Measurements from ENCODE around the gene LRMDA.

Gene LRMDA

GRCh38 chr10:76074659-76075058, 643.2 kb downstream of the LRMDA start:
- DNase-seq = no peak

- no peak for DNase-seq
Observed at GRCh38 chr10:76080451-76080850, 649.0 kb downstream of the LRMDA start.

- no peak for DNase-seq
Observed at GRCh38 chr10:76080991-76081390, 649.6 kb downstream of the LRMDA start.

- DNase-seq = no peak
Observed at GRCh38 chr10:76082232-76082631, 650.8 kb downstream of the LRMDA start.

GRCh38 chr10:76082956-76083355, 651.5 kb downstream of the LRMDA start:
- DNase-seq = no peak

- no peak for DNase-seq
Observed at GRCh38 chr10:76085002-76085816, 653.8 kb downstream of the LRMDA start.

GRCh38 chr10:76085817-76086167, 654.4 kb downstream of the LRMDA start:
- no peak for DNase-seq

GRCh38 chr10:76086170-76086760, 654.8 kb downstream of the LRMDA start:
- DNase-seq = no peak

- no peak for DNase-seq
Observed at GRCh38 chr10:76086761-76087639, 655.6 kb downstream of the LRMDA start.

- no peak for DNase-seq
Observed at GRCh38 chr10:76088008-76088407, 656.6 kb downstream of the LRMDA start.

GRCh38 chr10:76088980-76089379, 657.6 kb downstream of the LRMDA start:
- DNase-seq = no peak

GRCh38 chr10:76089556-76090180, 658.2 kb downstream of the LRMDA start:
- DNase-seq = no peak

- no peak for DNase-seq
Observed at GRCh38 chr10:76091926-76092325, 660.5 kb downstream of the LRMDA start.

- no peak for DNase-seq
Observed at GRCh38 chr10:76106611-76107010, 675.2 kb downstream of the LRMDA start.

GRCh38 chr10:76108563-76109359, 677.3 kb downstream of the LRMDA start:
- no peak for DNase-seq

GRCh38 chr10:76111404-76111803, 680.0 kb downstream of the LRMDA start:
- no peak for DNase-seq

- DNase-seq = no peak
Observed at GRCh38 chr10:76111986-76112825, 680.8 kb downstream of the LRMDA start.

GRCh38 chr10:76112826-76113150, 681.4 kb downstream of the LRMDA start:
- DNase-seq = no peak

- DNase-seq = no peak
Observed at GRCh38 chr10:76113952-76114351, 682.5 kb downstream of the LRMDA start.

GRCh38 chr10:76114581-76115001, 683.2 kb downstream of the LRMDA start:
- DNase-seq = no peak

- no peak for DNase-seq
Observed at GRCh38 chr10:76115131-76115470, 683.7 kb downstream of the LRMDA start.

Data from NCI-H187 treated with DMSO at 0.1 percent for 48 hours (cell line).